ENCODE measurements around the gene PTPRO. TPM values are rescaled to one million over a fixed set of nuclear protein-coding genes. Genes with fewer than 3 reads are reported as not detected.

Gene PTPRO
- total and polyA plus RNA-seq, 10 of the 15 experiments (the other 5 are each of a cell fraction or from before 2014, with no cell fraction given): 1.2 to 5.3 (median 3.5) TPM

- no peaks in the 10 kb centered on the region for H3K36me3 ChIP-seq (ENCODE audit: control insufficient read depth in 2 of 2, insufficient read depth in 2 of 2, low read length in 1 of 2)
- no peak overlapping the region for H3K27ac ChIP-seq (ENCODE audit: control insufficient read depth, insufficient read depth)
- in situ Hi-C loops (cut with MboI): no loop called here
- no peak overlapping the region for H3K4me2 ChIP-seq (ENCODE audit: control insufficient read depth, insufficient read depth)
- ChIA-PET CTCF (no interaction called here), RAD21 (ENCODE audit: unreplicated experiment) (no interaction called here), SMC1A (ENCODE audit: uncharacterized antibody, unreplicated experiment) (no interaction called here), POLR2A (no interaction called here)
- ATAC-seq (no peak), DNase-seq (ENCODE audit: low read depth, low spot score) (no peak), FAIRE-seq (no peak)
- TF ChIP-seq USF2 (IDR thresholded peaks at IDR 0.05; ENCODE audit: borderline replicate concordance, low read depth, low read length) (no peak), ATF7 (IDR thresholded peaks at IDR 0.05; ENCODE audit: low read depth) (no peak), STAT1 (conservative IDR thresholded peaks at IDR 0.05) (no peak), BHLHE40 (IDR thresholded peaks at IDR 0.05; ENCODE audit: borderline replicate concordance in 1 of 2, low read depth in 2 of 2, low read length in 1 of 2) (no peak), CREM (IDR thresholded peaks at IDR 0.05; ENCODE audit: low read depth) (no peak), CEBPB (IDR thresholded peaks at IDR 0.05; ENCODE audit: borderline replicate concordance in 1 of 2, low read depth in 2 of 2, low read length in 2 of 2) (no peak), HDAC6 (IDR thresholded peaks at IDR 0.05; ENCODE audit: unreplicated experiment) (no peak), MTA3 (IDR thresholded peaks at IDR 0.05; ENCODE audit: borderline replicate concordance, low read length) (no peak), ESRRA (IDR thresholded peaks at IDR 0.05; ENCODE audit: low read length) (no peak), ZNF384 (IDR thresholded peaks at IDR 0.05; ENCODE audit: borderline replicate concordance, low read depth, low read length) (no peak), HCFC1 (IDR thresholded peaks at IDR 0.05; ENCODE audit: low read length) (no peak), SMAD1 (IDR thresholded peaks at IDR 0.05; ENCODE audit: low read depth, partially characterized antibody) (no peak), CTCF (IDR thresholded peaks at IDR 0.05 in 2 of 3, conservative IDR thresholded peaks at IDR 0.05 in 1 of 3; ENCODE audit: control insufficient read depth in 2 of 3, extremely low read depth in 1 of 3, insufficient read depth in 1 of 3, low read depth in 3 of 3, low read length in 3 of 3) (no peak), EP300 (IDR thresholded peaks at IDR 0.05; ENCODE audit: borderline replicate concordance in 1 of 2, control insufficient read depth in 1 of 2, low read depth in 2 of 2, low read length in 2 of 2) (no peak), IKZF1 (conservative IDR thresholded peaks at IDR 0.05) (no peak), RELA (IDR thresholded peaks at IDR 0.05; ENCODE audit: borderline replicate concordance, partially characterized antibody) (no peak), RB1 (IDR thresholded peaks at IDR 0.05; ENCODE audit: borderline replicate concordance) (no peak), MLLT1 (IDR thresholded peaks at IDR 0.05) (no peak), ATF3 (IDR thresholded peaks at IDR 0.05; ENCODE audit: borderline replicate concordance, extremely low read depth, low read depth, low read length) (no peak)
- no peaks in the 10 kb centered on the region for H3K79me2 ChIP-seq (ENCODE audit: control insufficient read depth, insufficient read depth, low read length)
- H3K9me3 ChIP-seq (replicated peaks; ENCODE audit: control insufficient read depth, insufficient read depth, low read length): no peaks in the 10 kb centered on the region
- H3K4me3 ChIP-seq: no peak overlapping the region
- H3K9ac ChIP-seq (ENCODE audit: control insufficient read depth, insufficient read depth, low read length): no peak overlapping the region
- no peaks in the 10 kb centered on the region; a peak in 1 of 4 replicates for H3K27me3 ChIP-seq (replicated peaks in 1 of 2; ENCODE audit: control insufficient read depth in 2 of 2, insufficient read depth in 2 of 2, low read length in 1 of 2)
- H4K20me1 ChIP-seq (ENCODE audit: control insufficient read depth, insufficient read depth): no peaks in the 10 kb centered on the region
- no peak overlapping the region for H2AFZ ChIP-seq (ENCODE audit: control insufficient read depth, low read depth, low read length)
- BruUV-seq (replicated peaks): no TSS peak
- 0% methylated on average over 2 of the region's 2 CpGs for WGBS (ENCODE audit: insufficient coverage, insufficient replicate concordance, low lambda C conversion rate, missing lambda C conversion rate)
- H3K4me1 ChIP-seq (ENCODE audit: control insufficient read depth, insufficient read depth, low read length): no peaks in the 10 kb centered on the region
- intact Hi-C loops (cut with micrococcal nuclease; ENCODE audit: unreplicated experiment): no loop called here
These were observed 13.7 kb downstream of the PTPRO start for GRCh38 chr12:15335959-15336358.

Data from GM12878 (cell line).